Frontal cortex (tissue), 4 donors: Measurements from ENCODE around the gene HRH2. TPM values are rescaled to one million over a fixed set of nuclear protein-coding genes. Genes with fewer than 3 reads are reported as not detected.
"Not testable (repeated sequence)": the region's sequence is repeated elsewhere in the genome, so short reads cannot be mapped to it uniquely, and the experiment has no call there.

ENCODE experiments used
- DNase-seq, 2 donors: peaks; one replicate each; pipeline ENCODE4 v3.0.0; 2012; ENCODE audit warnings: low spot score in 2 of 2
- FAIRE-seq: peaks from 2 replicates; lab custom pipeline; 2012; peaks lifted over from hg19 to GRCh38; lab: Jason Lieb, UNC
- small RNA-seq: library from RNA; depleted of rRNA; stranded (forward); fragments of <200 nt; gene quantifications from one replicate; pipeline ENCODE3, GENCODE V24; 2014
- total RNA-seq: library from RNA; depleted of rRNA; stranded (reverse); fragments of >200 nt; gene quantifications from one replicate; pipeline ENCODE4 v1.2.3, GENCODE V29; 2014
- donor health status: control.
- donor health status: control.
- donor health status: control.

HRH2 gene
- total RNA-seq, 1 donor from 2014 or later: 3.3 TPM

GRCh38 chr5:175752826-175753535 is 95.1 kb downstream of the HRH2 start:
- no peak for FAIRE-seq
- no peak for DNase-seq

GRCh38 chr5:175753536-175754402 is 95.9 kb downstream of the HRH2 start:
- DNase-seq (no peak), FAIRE-seq (no peak)

- not testable (repeated sequence) for FAIRE-seq
Measured at GRCh38 chr5:175759991-175760390, 102.1 kb downstream of the HRH2 start.

More at GRCh38 chr5:175759991-175760390, 102.1 kb downstream of the HRH2 start:
- not testable (repeated sequence) for DNase-seq

Small RNA genes lying within 50 kb of the gene (small RNA-seq; reads per million reads assigned to genes)
- gene RN7SKP148: not detected
- gene RNU6-226P: not detected

Other genes with a start within 250 kb of the HRH2 start
- gene DRD1, start 213.9 kb upstream of the HRH2 start, total RNA-seq: 18.3 TPM
- gene SFXN1, start 179.5 kb upstream of the HRH2 start, total RNA-seq: 79.5 TPM
- gene CPLX2, start 213.5 kb downstream of the HRH2 start, total RNA-seq: 58.7 TPM